Measurements from ENCODE around the gene MCMBP. TPM values are rescaled to one million over a fixed set of nuclear protein-coding genes. Genes with fewer than 3 reads are reported as not detected.
"Not testable (repeated sequence)": the region's sequence is repeated elsewhere in the genome, so short reads cannot be mapped to it uniquely, and the experiment has no call there.

MCMBP gene
- polyA plus RNA-seq (ENCODE audit: insufficient read depth in 1 of 5, insufficient read length in 5 of 5, low replicate concordance in 1 of 5) = 10 to 100 TPM; 45.0 to 70.8 (median 63.6) TPM
- long read RNA-seq, donor 1, full-length matches to known transcripts = 14 of 25 reads
- long read RNA-seq, donor 1, partial matches to known transcripts = 11 of 25 reads
- long read RNA-seq, donor 1, other reads (novel, unspliced or antisense) = 0 of 25 reads
- long read RNA-seq, donor 2, full-length matches to known transcripts = 8 of 8 reads
- long read RNA-seq, donor 2, partial matches to known transcripts = 0 of 8 reads
- long read RNA-seq, donor 2, other reads (novel, unspliced or antisense) = 0 of 8 reads
- long read RNA-seq, donor 3, full-length matches to known transcripts = 4 of 4 reads
- long read RNA-seq, donor 3, partial matches to known transcripts = 0 of 4 reads
- long read RNA-seq, donor 3, other reads (novel, unspliced or antisense) = 0 of 4 reads
- long read RNA-seq, donor 4, full-length matches to known transcripts = 5 of 5 reads
- long read RNA-seq, donor 4, partial matches to known transcripts = 0 of 5 reads
- long read RNA-seq, donor 4, other reads (novel, unspliced or antisense) = 0 of 5 reads
- long read RNA-seq, donor 5, full-length matches to known transcripts = 6 of 11 reads
- long read RNA-seq, donor 5, partial matches to known transcripts = 5 of 11 reads
- long read RNA-seq, donor 5, other reads (novel, unspliced or antisense) = 0 of 11 reads
- long read RNA-seq, donor 6, full-length matches to known transcripts = 9 of 15 reads
- long read RNA-seq, donor 6, partial matches to known transcripts = 6 of 15 reads
- long read RNA-seq, donor 6, other reads (novel, unspliced or antisense) = 0 of 15 reads
- long read RNA-seq, donor 7, full-length matches to known transcripts = 7 of 72 reads
- long read RNA-seq, donor 7, partial matches to known transcripts = 65 of 72 reads
- long read RNA-seq, donor 7, other reads (novel, unspliced or antisense) = 0 of 72 reads
- long read RNA-seq, donor 8, full-length matches to known transcripts = 4 of 4 reads
- long read RNA-seq, donor 8, partial matches to known transcripts = 0 of 4 reads
- long read RNA-seq, donor 8, other reads (novel, unspliced or antisense) = 0 of 4 reads

GRCh38 chr10:119872610-119872859, at the start of gene MCMBP:
Gene MCMBP (minus strand): TSS chr10:119872843. CDS start chr10:119872584, 259 bp downstream.
- no peak for DNase-seq

GRCh38 chr10:119919826-119920225, 47.2 kb upstream of the MCMBP start:
- no peak for DNase-seq

GRCh38 chr10:119919271-119919670, 46.6 kb upstream of the MCMBP start:
- DNase-seq = no peak

- DNase-seq = no peak
Measured at GRCh38 chr10:119917777-119918176, 45.1 kb upstream of the MCMBP start.

DNA sequence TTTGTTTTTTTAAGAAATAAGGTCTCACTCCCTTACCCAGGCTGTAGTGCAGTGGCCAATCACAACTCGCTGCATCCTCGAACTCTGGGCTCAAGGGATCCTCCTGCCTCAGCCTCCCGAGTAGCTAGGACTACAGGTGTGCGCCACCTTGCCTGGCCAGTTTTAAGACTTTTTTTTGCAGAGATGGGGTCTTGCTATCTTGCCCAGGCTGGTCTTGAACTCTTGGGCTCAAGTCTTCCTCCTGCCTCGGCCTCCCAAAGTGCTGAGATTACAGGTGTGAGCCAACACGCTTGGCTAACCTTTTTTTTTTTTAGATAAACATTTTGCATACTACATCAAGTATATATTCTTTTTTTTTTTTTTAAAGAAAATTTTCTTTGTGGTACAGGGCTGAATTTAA, 38.0 kb upstream of the MCMBP start:
- no peak for DNase-seq

DNA sequence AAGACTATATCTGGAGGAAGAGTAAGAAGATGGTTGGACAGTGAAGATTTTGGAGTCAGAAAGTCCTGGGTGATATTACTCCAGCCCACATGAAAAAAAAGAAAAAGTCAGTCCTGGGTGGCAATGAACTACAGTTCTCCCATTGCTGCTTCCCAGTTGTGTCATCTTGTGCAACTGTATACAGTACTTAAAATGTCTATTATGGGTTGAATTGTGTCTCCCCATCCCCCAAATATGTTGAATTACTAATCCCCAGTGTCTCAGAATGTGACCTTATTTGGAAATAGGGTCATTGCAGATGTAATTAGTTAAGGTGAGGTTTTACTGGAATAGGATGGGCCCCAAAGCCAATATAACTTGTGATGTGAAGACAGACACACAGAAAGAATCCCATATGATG, 35.5 kb upstream of the MCMBP start:
- no peak for DNase-seq

DNA sequence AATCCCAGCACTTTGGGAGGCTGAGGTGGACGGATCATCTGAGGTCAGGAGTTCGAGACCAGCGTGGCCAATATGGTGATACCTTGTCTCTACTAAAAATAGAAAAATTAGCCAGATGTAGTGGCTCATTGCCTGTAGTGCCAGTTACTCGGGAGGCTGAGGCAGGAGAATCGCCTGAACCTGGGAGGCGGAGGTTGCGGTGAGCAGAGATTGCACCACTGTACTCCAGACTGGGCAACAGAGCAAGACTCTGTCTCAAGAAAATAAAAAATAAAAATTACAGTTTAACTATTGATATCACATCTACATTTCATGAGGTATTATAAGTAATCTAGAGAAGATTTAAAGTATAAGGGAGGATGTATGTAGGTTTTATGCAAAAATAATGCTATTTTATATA, 35.1 kb upstream of the MCMBP start:
- DNase-seq = not testable (repeated sequence)

DNA sequence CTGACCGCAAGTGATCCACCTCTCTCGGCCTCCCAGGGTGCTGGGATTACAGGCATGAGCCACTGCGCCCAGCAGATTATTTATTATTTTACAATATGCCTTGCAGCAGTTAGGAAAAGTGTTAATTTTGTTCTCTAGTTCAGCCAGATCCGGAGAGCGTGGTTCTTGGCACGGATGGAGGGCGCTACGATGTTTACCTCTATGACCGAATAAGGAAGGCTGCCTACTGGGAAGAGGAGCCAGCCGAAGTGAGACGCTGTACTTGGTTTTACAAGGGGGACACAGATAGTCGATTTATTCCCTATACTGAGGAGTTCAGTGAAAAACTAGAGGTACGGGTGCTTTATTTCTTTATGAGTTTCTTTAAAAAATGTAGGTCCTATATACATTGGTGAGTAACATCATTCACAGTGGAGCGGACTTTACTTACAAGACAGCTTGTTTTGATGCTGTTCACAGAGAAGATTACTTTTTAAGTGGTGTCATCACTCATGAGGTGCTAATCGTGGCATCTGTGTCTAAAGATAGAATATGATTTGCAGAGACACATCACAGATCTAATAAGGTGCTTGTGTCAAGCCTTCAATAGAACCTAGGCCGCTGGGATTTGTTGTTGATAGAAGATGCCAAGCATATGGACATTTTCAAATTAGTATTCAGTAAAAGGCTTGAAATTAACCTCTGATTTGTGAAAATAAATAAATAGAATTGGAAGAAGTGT, 31.5 kb upstream of the MCMBP start:
- DNase-seq = no peak

- DNase-seq = no peak
Measured at GRCh38 chr10:119898577-119898976, 25.9 kb upstream of the MCMBP start.

GRCh38 chr10:119896937-119897770, 24.5 kb upstream of the MCMBP start:
- DNase-seq = peak in 1 of 2 donors; percentile 36

GRCh38 chr10:119896061-119896655, 23.5 kb upstream of the MCMBP start:
- DNase-seq = peak in 1 of 2 donors; percentile 25

DNA sequence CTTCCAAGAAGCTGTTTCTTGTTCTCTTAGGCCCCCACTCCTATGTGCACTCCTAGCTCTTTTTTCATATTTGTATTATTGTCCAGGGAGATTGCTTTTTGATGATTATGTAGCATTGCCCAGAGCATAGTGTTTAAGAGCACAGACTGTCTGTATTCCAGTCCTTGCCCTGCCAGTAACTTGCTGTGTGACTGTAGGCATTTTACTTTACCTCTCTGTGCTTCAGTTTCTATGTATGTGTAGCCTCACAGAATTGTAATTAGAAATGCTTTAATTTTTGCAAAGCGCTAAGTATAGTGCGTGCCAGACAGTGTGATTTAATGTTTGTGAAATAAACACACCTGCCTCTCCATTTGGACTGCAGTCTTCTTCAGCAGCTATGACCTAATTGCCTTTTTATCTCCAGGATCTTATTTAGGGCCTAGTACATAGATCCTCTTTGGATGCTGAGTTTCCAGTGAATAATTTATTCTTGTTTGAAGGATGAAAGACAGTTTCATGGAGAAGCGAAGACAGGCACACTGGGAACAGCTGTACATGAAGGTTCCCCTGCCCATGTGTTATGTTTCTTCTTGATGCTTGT, 21.3 kb upstream of the MCMBP start:
- no peak for DNase-seq

GRCh38 chr10:119893074-119893473, 20.4 kb upstream of the MCMBP start:
- DNase-seq = no peak

- DNase-seq = peak; percentile 92 to 93
Measured at GRCh38 chr10:119892188-119893065, 19.8 kb upstream of the MCMBP start, which contains the start of gene SEC23IP. Gene SEC23IP (plus strand): TSS chr10:119892730. CDS start chr10:119892783, 53 bp downstream.

GRCh38 chr10:119891849-119892187, 19.2 kb upstream of the MCMBP start:
- DNase-seq = not testable (repeated sequence)

DNA sequence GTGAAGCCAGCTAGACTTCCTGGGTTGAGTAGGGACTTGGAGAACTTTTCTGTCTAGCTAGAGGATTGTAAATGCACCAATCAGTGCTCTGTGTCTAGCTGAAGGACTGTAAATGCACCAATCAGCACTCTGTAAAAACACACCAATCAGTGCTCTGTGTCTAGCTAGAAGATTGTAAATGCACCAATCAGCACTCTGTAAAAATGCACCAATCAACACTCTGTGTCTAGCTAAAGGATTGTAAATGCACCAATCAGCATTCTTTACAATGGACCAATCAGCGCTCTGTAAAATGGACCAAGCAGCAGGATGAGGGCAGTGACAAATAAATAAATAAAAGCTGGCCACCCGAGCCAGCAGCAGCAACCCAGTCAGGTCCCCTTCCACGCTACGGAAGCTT, 17.7 kb upstream of the MCMBP start:
- DNase-seq = not testable (repeated sequence)

DNA sequence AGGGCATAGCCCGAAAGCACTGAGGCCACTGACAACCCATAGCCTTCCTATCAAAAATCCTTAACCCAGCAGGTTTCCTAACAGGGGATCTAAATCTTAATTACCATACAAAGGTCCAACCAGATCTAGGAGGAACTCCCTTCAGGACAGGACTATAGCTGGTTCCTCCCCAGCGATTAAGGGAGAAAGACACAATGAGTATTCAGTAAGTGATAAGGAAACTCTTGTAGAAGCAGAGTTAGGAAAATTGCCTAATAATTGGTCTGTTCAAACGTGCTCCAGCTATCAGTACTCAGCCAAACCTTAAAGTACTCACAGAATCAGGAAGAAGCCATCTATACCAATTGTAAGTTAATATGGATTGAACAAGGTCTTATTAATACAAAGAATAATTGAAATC, 16.6 kb upstream of the MCMBP start:
- DNase-seq = not testable (repeated sequence)

GRCh38 chr10:119888715-119889114, 16.1 kb upstream of the MCMBP start:
- not testable (repeated sequence) for DNase-seq

GRCh38 chr10:119886070-119886469, 13.4 kb upstream of the MCMBP start:
- not testable (repeated sequence) for DNase-seq

Measured in right lung (tissue), 10 donors.